ENCODE results near the gene ZNF700.
"Not testable (repeated sequence)": the region's sequence is repeated elsewhere in the genome, so short reads cannot be mapped to it uniquely, and the experiment has no call there.

ZNF700 gene

DNA sequence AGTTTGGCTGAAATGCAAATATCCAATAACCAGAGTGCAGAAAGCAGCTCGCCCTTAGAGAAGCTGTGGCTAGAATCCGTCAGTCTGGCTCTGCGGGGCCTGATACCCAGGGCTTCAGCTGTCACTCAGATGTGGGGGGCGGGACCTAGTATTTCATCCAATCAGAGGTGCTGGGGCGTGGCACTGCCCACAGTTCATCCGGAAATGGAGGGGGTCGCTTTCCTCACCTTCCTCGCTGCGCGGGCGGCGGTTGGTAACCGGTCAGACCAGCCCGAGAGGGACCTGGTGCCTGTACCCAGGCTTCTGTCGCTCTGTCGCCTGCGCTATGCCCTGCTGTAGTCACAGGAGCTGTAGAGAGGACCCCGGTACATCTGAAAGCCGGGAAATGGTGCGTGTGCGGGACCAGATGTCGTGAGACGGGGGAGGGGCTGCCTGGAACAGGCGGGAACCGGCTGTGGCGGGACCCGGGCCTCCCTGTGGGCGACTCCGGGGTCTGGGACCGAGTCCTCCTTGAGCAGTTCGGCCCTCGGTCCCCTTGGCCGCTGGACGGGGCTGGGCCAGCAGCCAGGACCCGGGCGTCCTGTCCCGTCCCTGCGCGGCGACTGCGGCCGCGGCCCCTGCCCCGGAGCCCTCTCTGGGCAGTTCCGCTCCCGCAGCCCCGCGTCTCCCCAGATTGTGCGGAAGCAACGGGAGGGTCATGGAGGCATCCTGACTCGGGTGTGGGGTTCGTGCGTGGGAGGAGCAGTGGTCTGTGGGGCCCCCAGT, at the start of gene ZNF700:
Gene ZNF700 (plus strand): TSS at position 222 of the 765 bp plus-strand sequence. CDS start 104 bp downstream, at position 326.
- Histone ChIP-seq H3K79me2 (ENCODE audit: low read length) (peaks cover 44% of the 10 kb centered on the region), H3K9ac (ENCODE audit: low read length) (peak within 1 kb of the TSS; percentile 89), H3K27me3 (ENCODE audit: low read depth, low read length) (no peaks in the 10 kb centered on the region), H4K20me1 (ENCODE audit: insufficient read depth, low read length) (peaks cover 8% of the 10 kb centered on the region), H3K9me3 (ENCODE audit: insufficient read depth, low read length) (no peaks in the 10 kb centered on the region), H3K27ac (ENCODE audit: low read length) (peak within 1 kb of the TSS; percentile 95), H2AFZ (ENCODE audit: low read depth, low read length) (peak within 1 kb of the TSS; percentile 69; the same call in 1 of the 2 replicates), H3K36me3 (replicated peaks; ENCODE audit: low read depth, low read length) (peaks cover 27% of the 10 kb centered on the region), H3K4me1 (ENCODE audit: low read length) (peaks cover 12% of the 10 kb centered on the region), H3K4me2 (ENCODE audit: low read length) (peak within 1 kb of the TSS; percentile 88), H3K4me3 (ENCODE audit: low read length) (peak within 1 kb of the TSS; percentile 88)
- TF ChIP-seq EZH2phosphoT487 (IDR thresholded peaks at IDR 0.05; ENCODE audit: low read depth), result no peak

- H3K27me3 ChIP-seq (ENCODE audit: low read depth, low read length); H3K27ac ChIP-seq (ENCODE audit: low read length); H3K79me2 ChIP-seq (ENCODE audit: low read length); H3K36me3 ChIP-seq (replicated peaks; ENCODE audit: low read depth, low read length); H3K4me3 ChIP-seq (ENCODE audit: low read length); H3K4me1 ChIP-seq (ENCODE audit: low read length); H4K20me1 ChIP-seq (ENCODE audit: insufficient read depth, low read length); H3K4me2 ChIP-seq (ENCODE audit: low read length); H3K9ac ChIP-seq (ENCODE audit: low read length); H3K9me3 ChIP-seq (ENCODE audit: insufficient read depth, low read length); H2AFZ ChIP-seq (ENCODE audit: low read depth, low read length): not testable (repeated sequence)
- TF ChIP-seq CTCF (IDR thresholded peaks at IDR 0.05; ENCODE audit: low read depth, low read length), result peak; percentile 23
Measured at GRCh38 chr19:11879687-11880266, 45.1 kb upstream of the ZNF700 start.

GRCh38 chr19:11880598-11880997, 44.3 kb upstream of the ZNF700 start:
- Histone ChIP-seq H2AFZ (ENCODE audit: low read depth, low read length) (no peak overlapping the region), H3K4me2 (ENCODE audit: low read length) (no peak overlapping the region), H3K4me3 (ENCODE audit: low read length) (no peak overlapping the region)

DNA sequence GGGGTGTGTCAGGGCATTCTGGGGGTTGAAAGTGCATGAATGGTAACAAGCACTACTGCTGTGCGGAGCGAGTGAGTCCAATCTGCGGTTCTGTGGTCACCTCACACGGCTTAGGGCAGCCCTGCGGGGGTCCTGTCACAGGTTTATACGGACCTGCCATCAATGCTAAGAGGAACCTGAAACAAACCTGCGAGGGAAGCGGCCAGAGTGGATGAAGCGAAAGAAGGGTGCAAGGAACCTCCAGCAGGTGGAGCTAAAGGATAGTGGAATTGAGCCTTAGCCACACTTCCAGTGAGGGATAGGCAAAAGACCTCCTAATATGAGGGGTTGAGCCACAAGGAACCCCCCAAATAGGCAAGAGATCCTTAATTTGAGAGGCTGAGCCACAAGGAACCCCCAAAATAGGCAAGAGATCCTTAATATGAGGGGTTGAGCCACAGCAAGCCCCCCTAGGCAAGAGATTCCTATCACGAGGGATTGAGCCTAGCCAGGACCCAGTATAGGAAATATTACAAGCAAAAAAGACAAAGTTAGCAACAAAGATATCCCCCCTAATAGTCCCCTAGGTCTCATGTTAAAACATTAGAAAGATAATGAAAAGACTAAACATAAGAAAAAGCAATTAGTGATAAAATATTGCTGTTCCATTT, 43.6 kb upstream of the ZNF700 start:
- peak overlapping the region; percentile 28; the same call in 1 of the 2 replicates for H3K4me2 ChIP-seq (ENCODE audit: low read length)

More at GRCh38 chr19:11880598-11880997, 44.3 kb upstream of the ZNF700 start:
- Histone ChIP-seq H3K27ac (ENCODE audit: low read length) (no peak overlapping the region), H3K9ac (ENCODE audit: low read length) (no peak overlapping the region), H3K36me3 (replicated peaks; ENCODE audit: low read depth, low read length) (no peaks in the 10 kb centered on the region), H4K20me1 (ENCODE audit: insufficient read depth, low read length) (no peaks in the 10 kb centered on the region), H3K4me1 (ENCODE audit: low read length) (peaks cover 2% of the 10 kb centered on the region), H3K79me2 (ENCODE audit: low read length) (no peaks in the 10 kb centered on the region), H3K9me3 (ENCODE audit: insufficient read depth, low read length) (no peaks in the 10 kb centered on the region), H3K27me3 (ENCODE audit: low read depth, low read length) (no peaks in the 10 kb centered on the region)
- no peak for TF ChIP-seq EZH2phosphoT487 (IDR thresholded peaks at IDR 0.05; ENCODE audit: low read depth)
- TF ChIP-seq CTCF (IDR thresholded peaks at IDR 0.05; ENCODE audit: low read depth, low read length), result no peak

More for the DNA sequence above, 43.6 kb upstream of the ZNF700 start:
- H3K27me3 ChIP-seq (ENCODE audit: low read depth, low read length), result no peaks in the 10 kb centered on the region
- no peaks in the 10 kb centered on the region for H3K79me2 ChIP-seq (ENCODE audit: low read length)
- H3K4me3 ChIP-seq (ENCODE audit: low read length), result no peak overlapping the region
- H3K9me3 ChIP-seq (ENCODE audit: insufficient read depth, low read length), result no peaks in the 10 kb centered on the region
- no peak overlapping the region for H2AFZ ChIP-seq (ENCODE audit: low read depth, low read length)
- H3K9ac ChIP-seq (ENCODE audit: low read length), result no peak overlapping the region
- H3K4me1 ChIP-seq (ENCODE audit: low read length), result no peaks in the 10 kb centered on the region
- H4K20me1 ChIP-seq (ENCODE audit: insufficient read depth, low read length), result no peaks in the 10 kb centered on the region
- no peak overlapping the region for H3K27ac ChIP-seq (ENCODE audit: low read length)
- H3K36me3 ChIP-seq (replicated peaks; ENCODE audit: low read depth, low read length), result no peaks in the 10 kb centered on the region
- peak; percentile 80 for TF ChIP-seq CTCF (IDR thresholded peaks at IDR 0.05; ENCODE audit: low read depth, low read length)
- no peak for TF ChIP-seq EZH2phosphoT487 (IDR thresholded peaks at IDR 0.05; ENCODE audit: low read depth)

Measured in OCI-LY3 (cell line).